ENCODE results near the gene FAM241B. TPM values are rescaled to one million over a fixed set of nuclear protein-coding genes. Genes with fewer than 3 reads are reported as not detected.

The FAM241B gene
- total and polyA plus RNA-seq, 2 of the 4 experiments (the other 2 are of a cell fraction) = 0.18 to 1.4 TPM

GRCh38 chr10:69638642-69639041 lies 8.6 kb downstream of the FAM241B start:
- no peak overlapping the region for H3K18ac ChIP-seq (ENCODE audit: low read depth, low read length)
- dilution Hi-C loops (cut with HindIII; ENCODE audit: low sequenced_read_pairs, unreplicated experiment) = no loop called here
- 74% methylated on average over 3 of the region's 8 CpGs; no CpG with 5 or more reads in 1 of the 2 experiments for WGBS, 2 experiments (ENCODE audit: extremely low coverage in 2 of 2, insufficient read length in 1 of 2)
- no peak overlapping the region for H2AFZ ChIP-seq (replicated peaks; ENCODE audit: low read length, poor library complexity)
- no peaks in the 10 kb centered on the region; the same call in 1 of the 2 replicates for H3K4me1 ChIP-seq (ENCODE audit: control insufficient read depth, insufficient read depth, low read length)
- no peak overlapping the region for H3K23ac ChIP-seq (ENCODE audit: low read depth, low read length)
- H3K56ac ChIP-seq (ENCODE audit: extremely low read depth, insufficient read depth, low read length) = no peak overlapping the region
- H3K4me3 ChIP-seq (ENCODE audit: insufficient read depth, low read depth, low read length) = no peak overlapping the region
- no peak overlapping the region for H2BK15ac ChIP-seq (ENCODE audit: low read depth, low read length)
- ATAC-seq (ENCODE audit: low read depth) (no peak), DNase-seq (no peak)
- no peaks in the 10 kb centered on the region for H3K9me1 ChIP-seq (ENCODE audit: insufficient read depth, low read length)
- POLR2A ChIA-PET (ENCODE audit: unreplicated experiment) = no interaction called here
- H3K4ac ChIP-seq (ENCODE audit: low read depth, low read length) = no peak overlapping the region
- in situ Hi-C loops (cut with MboI; ENCODE audit: low sequenced_read_pairs) = loop anchor here (5.0 to 10.0 kb wide), 2 partner anchors 121 to 214 kb away; no protein-coding TSS in a partner anchor
- no peak overlapping the region for H2AK5ac ChIP-seq (ENCODE audit: low read depth, low read length)
- no peak overlapping the region for H2BK20ac ChIP-seq (ENCODE audit: low read depth, low read length)
- no peak overlapping the region for H2BK120ac ChIP-seq (ENCODE audit: low read depth, low read length)
- no peak overlapping the region for H2BK5ac ChIP-seq (ENCODE audit: low read depth, low read length, poor library complexity, severe bottlenecking)
- no TSS peak for BruUV-seq (replicated peaks)
- H4K8ac ChIP-seq (ENCODE audit: low read depth in 2 of 2, low read length in 2 of 2) = no peak overlapping the region
- H3K14ac ChIP-seq (replicated peaks; ENCODE audit: low read depth, low read length) = no peak overlapping the region
- H4K5ac ChIP-seq (ENCODE audit: low read depth, low read length) = no peak overlapping the region
- TF ChIP-seq RFX5 (IDR thresholded peaks at IDR 0.05; ENCODE audit: low read depth, low read length) = no peak
- TF ChIP-seq POLR2A (IDR thresholded peaks at IDR 0.05; ENCODE audit: low read depth, low read length) = no peak
- no peak for TF ChIP-seq RCOR1 (IDR thresholded peaks at IDR 0.05; ENCODE audit: insufficient replicate concordance, low read length)
- TF ChIP-seq CTCF (conservative IDR thresholded peaks at IDR 0.05; ENCODE audit: low read depth, low read length) = no peak
- H3K79me1 ChIP-seq (ENCODE audit: low read depth in 1 of 2, low read length in 2 of 2) = no peaks in the 10 kb centered on the region
- no peak overlapping the region for H2AK9ac ChIP-seq (replicated peaks; ENCODE audit: low read depth, low read length, poor library complexity)
- CTCF ChIA-PET = interaction anchor here (3.9 kb wide), 1 partner anchor 123 kb away, joined by 24 read pairs; no protein-coding TSS in a partner anchor
- H4K91ac ChIP-seq (ENCODE audit: insufficient read depth, low read depth, low read length) = no peak overlapping the region
- H4K20me1 ChIP-seq (ENCODE audit: insufficient read depth, low read length) = no peaks in the 10 kb centered on the region
- no peak overlapping the region for H3K4me2 ChIP-seq (ENCODE audit: low read depth, low read length)
- no peak overlapping the region for H3K9ac ChIP-seq (ENCODE audit: low read depth, low read length)
- no peak overlapping the region for H3K27ac ChIP-seq (ENCODE audit: insufficient read depth, low read length)
- intact Hi-C loops (cut with micrococcal nuclease) = loop anchor here (1.0 to 5.0 kb wide), 2 partner anchors 123 to 211 kb away; no protein-coding TSS in a partner anchor
- H3K27me3 ChIP-seq (ENCODE audit: control insufficient read depth, insufficient read depth, low read length) = peaks cover 72% of the 10 kb centered on the region
- H3K9me3 ChIP-seq (ENCODE audit: control insufficient read depth, insufficient read depth, low read length) = no peaks in the 10 kb centered on the region
- no peaks in the 10 kb centered on the region for H3K36me3 ChIP-seq (ENCODE audit: control insufficient read depth, insufficient read depth, low read length)

All from IMR-90 (cell line).